ENCODE data around the gene APOLD1. TPM values are rescaled to one million over a fixed set of nuclear protein-coding genes. Genes with fewer than 3 reads are reported as not detected.

The APOLD1 gene
- total and polyA plus RNA-seq, 4 donors, result 1.4 to 5.1 (median 2.6) TPM

GRCh38 chr12:12796928-12797793 is 11.7 kb downstream of the APOLD1 start:
- H3K27me3 ChIP-seq (ENCODE audit: control insufficient read depth in 4 of 4, insufficient read depth in 4 of 4, low read length in 3 of 4), result no peaks in the 10 kb centered on the region
- H3K4me3 ChIP-seq (ENCODE audit: low read depth in 1 of 3, low read length in 3 of 3), result no peak overlapping the region
- no peaks in the 10 kb centered on the region for H3K36me3 ChIP-seq (ENCODE audit: control insufficient read depth in 4 of 4, insufficient read depth in 3 of 4, low read depth in 1 of 4, low read length in 3 of 4)
- H3K27ac ChIP-seq (ENCODE audit: low read depth in 1 of 2, low read length in 2 of 2), result no peak overlapping the region
- H3K9ac ChIP-seq (ENCODE audit: low read depth in 1 of 2, low read length in 2 of 2), result no peak overlapping the region
- H3K4me1 ChIP-seq (ENCODE audit: control insufficient read depth in 4 of 4, insufficient read depth in 4 of 4, low read length in 3 of 4), result peaks cover 0 to under 1% (median under 1%) of the 10 kb centered on the region in 4 donors
- TF ChIP-seq RAD21 (IDR thresholded peaks at IDR 0.05) (no peak), NR2F2 (IDR thresholded peaks at IDR 0.05) (no peak), RXRA (IDR thresholded peaks at IDR 0.05) (no peak)
- TF ChIP-seq, protein P1, sequence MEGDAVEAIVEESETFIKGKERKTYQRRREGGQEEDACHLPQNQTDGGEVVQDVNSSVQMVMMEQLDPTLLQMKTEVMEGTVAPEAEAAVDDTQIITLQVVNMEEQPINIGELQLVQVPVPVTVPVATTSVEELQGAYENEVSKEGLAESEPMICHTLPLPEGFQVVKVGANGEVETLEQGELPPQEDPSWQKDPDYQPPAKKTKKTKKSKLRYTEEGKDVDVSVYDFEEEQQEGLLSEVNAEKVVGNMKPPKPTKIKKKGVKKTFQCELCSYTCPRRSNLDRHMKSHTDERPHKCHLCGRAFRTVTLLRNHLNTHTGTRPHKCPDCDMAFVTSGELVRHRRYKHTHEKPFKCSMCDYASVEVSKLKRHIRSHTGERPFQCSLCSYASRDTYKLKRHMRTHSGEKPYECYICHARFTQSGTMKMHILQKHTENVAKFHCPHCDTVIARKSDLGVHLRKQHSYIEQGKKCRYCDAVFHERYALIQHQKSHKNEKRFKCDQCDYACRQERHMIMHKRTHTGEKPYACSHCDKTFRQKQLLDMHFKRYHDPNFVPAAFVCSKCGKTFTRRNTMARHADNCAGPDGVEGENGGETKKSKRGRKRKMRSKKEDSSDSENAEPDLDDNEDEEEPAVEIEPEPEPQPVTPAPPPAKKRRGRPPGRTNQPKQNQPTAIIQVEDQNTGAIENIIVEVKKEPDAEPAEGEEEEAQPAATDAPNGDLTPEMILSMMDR (IDR thresholded peaks at IDR 0.05; ENCODE audit: low read depth, low read length, missing input control), result no peak
- no peak for DNase-seq (ENCODE audit: low spot score)
- WGBS, result 93% methylated on average over 9 of the region's 9 CpGs
- H3K9me3 ChIP-seq (ENCODE audit: control insufficient read depth in 4 of 4, low read length in 3 of 4), result no peaks in the 10 kb centered on the region

- H3K9ac ChIP-seq (ENCODE audit: low read depth in 1 of 2, low read length in 2 of 2), result no peak overlapping the region
- H3K27me3 ChIP-seq (ENCODE audit: control insufficient read depth in 4 of 4, insufficient read depth in 4 of 4, low read length in 3 of 4), result no peaks in the 10 kb centered on the region
- no peaks in the 10 kb centered on the region for H3K9me3 ChIP-seq (ENCODE audit: control insufficient read depth in 4 of 4, low read length in 3 of 4)
- DNase-seq (ENCODE audit: low spot score), result no peak
- H3K4me3 ChIP-seq (ENCODE audit: low read depth in 1 of 3, low read length in 3 of 3), result no peak overlapping the region
- TF ChIP-seq HNF4A (conservative IDR thresholded peaks at IDR 0.05) (no peak), NR2F2 (IDR thresholded peaks at IDR 0.05) (no peak), HNF4G (IDR thresholded peaks at IDR 0.05) (no peak), RAD21 (IDR thresholded peaks at IDR 0.05) (no peak), FOXA2 (IDR thresholded peaks at IDR 0.05) (no peak), GABPA (IDR thresholded peaks at IDR 0.05 in 1 of 2, conservative IDR thresholded peaks at IDR 0.05 in 1 of 2) (no peak), JUND (IDR thresholded peaks at IDR 0.05) (no peak), FOXA1 (IDR thresholded peaks at IDR 0.05) (no peak), EGR1 (IDR thresholded peaks at IDR 0.05; ENCODE audit: low read depth in 2 of 2) (no peak)
- TF ChIP-seq, protein P2, sequence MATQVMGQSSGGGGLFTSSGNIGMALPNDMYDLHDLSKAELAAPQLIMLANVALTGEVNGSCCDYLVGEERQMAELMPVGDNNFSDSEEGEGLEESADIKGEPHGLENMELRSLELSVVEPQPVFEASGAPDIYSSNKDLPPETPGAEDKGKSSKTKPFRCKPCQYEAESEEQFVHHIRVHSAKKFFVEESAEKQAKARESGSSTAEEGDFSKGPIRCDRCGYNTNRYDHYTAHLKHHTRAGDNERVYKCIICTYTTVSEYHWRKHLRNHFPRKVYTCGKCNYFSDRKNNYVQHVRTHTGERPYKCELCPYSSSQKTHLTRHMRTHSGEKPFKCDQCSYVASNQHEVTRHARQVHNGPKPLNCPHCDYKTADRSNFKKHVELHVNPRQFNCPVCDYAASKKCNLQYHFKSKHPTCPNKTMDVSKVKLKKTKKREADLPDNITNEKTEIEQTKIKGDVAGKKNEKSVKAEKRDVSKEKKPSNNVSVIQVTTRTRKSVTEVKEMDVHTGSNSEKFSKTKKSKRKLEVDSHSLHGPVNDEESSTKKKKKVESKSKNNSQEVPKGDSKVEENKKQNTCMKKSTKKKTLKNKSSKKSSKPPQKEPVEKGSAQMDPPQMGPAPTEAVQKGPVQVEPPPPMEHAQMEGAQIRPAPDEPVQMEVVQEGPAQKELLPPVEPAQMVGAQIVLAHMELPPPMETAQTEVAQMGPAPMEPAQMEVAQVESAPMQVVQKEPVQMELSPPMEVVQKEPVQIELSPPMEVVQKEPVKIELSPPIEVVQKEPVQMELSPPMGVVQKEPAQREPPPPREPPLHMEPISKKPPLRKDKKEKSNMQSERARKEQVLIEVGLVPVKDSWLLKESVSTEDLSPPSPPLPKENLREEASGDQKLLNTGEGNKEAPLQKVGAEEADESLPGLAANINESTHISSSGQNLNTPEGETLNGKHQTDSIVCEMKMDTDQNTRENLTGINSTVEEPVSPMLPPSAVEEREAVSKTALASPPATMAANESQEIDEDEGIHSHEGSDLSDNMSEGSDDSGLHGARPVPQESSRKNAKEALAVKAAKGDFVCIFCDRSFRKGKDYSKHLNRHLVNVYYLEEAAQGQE (IDR thresholded peaks at IDR 0.05), result no peak
- TF ChIP-seq, protein P3, sequence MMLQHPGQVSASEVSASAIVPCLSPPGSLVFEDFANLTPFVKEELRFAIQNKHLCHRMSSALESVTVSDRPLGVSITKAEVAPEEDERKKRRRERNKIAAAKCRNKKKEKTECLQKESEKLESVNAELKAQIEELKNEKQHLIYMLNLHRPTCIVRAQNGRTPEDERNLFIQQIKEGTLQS (IDR thresholded peaks at IDR 0.05), result no peak
- TF ChIP-seq, protein P1 (IDR thresholded peaks at IDR 0.05; ENCODE audit: low read depth, low read length, missing input control), result no peak
- H3K4me1 ChIP-seq (ENCODE audit: control insufficient read depth in 4 of 4, insufficient read depth in 4 of 4, low read length in 3 of 4), result no peaks in the 10 kb centered on the region
- H3K36me3 ChIP-seq (ENCODE audit: control insufficient read depth in 4 of 4, insufficient read depth in 3 of 4, low read depth in 1 of 4, low read length in 3 of 4), result no peaks in the 10 kb centered on the region
- no peak overlapping the region for H3K27ac ChIP-seq (ENCODE audit: low read depth in 1 of 2, low read length in 2 of 2)
- WGBS, result 92% methylated on average over 3 of the region's 3 CpGs
These were observed 12.3 kb downstream of the APOLD1 start for GRCh38 chr12:12797794-12798152.

Data from liver (tissue), 9 donors.